ENCODE measurements around the gene SGCD.

SGCD gene

GRCh38 chr5:156396830-156397081, 69.8 kb downstream of the SGCD start:
- no peak for DNase-seq (ENCODE audit: low read depth in 1 of 2, low spot score in 1 of 2)
- Histone ChIP-seq H3K27me3 (ENCODE audit: insufficient read depth, poor library complexity, severe bottlenecking) (peaks cover 11% of the 10 kb centered on the region), H3K4me3 (replicated peaks; ENCODE audit: insufficient read depth, low read length) (no peak overlapping the region), H3K27ac (replicated peaks) (no peak overlapping the region)
- TF ChIP-seq GABPA (IDR thresholded peaks at IDR 0.05; ENCODE audit: low read depth) = no peak
- no peak for TF ChIP-seq CTCF (IDR thresholded peaks at IDR 0.05; ENCODE audit: insufficient read depth, low read length)
- no peak for TF ChIP-seq POLR2AphosphoS5 (IDR thresholded peaks at IDR 0.05; ENCODE audit: low read depth)
- TF ChIP-seq REST (IDR thresholded peaks at IDR 0.05; ENCODE audit: insufficient replicate concordance, low read depth) = no peak
- no peak for TF ChIP-seq SPI1 (IDR thresholded peaks at IDR 0.05; ENCODE audit: borderline replicate concordance, low read depth)

GRCh38 chr5:156399323-156399722, 72.4 kb downstream of the SGCD start:
- no peak for DNase-seq (ENCODE audit: low read depth in 1 of 2, low spot score in 1 of 2)
- H3K27ac ChIP-seq (replicated peaks) = no peak overlapping the region
- H3K27me3 ChIP-seq (ENCODE audit: insufficient read depth, poor library complexity, severe bottlenecking) = peaks cover 8% of the 10 kb centered on the region
- TF ChIP-seq POLR2AphosphoS5 (IDR thresholded peaks at IDR 0.05; ENCODE audit: low read depth) (no peak), SPI1 (IDR thresholded peaks at IDR 0.05; ENCODE audit: borderline replicate concordance, low read depth) (no peak), CTCF (IDR thresholded peaks at IDR 0.05; ENCODE audit: insufficient read depth, low read length) (no peak), GABPA (IDR thresholded peaks at IDR 0.05; ENCODE audit: low read depth) (no peak), REST (IDR thresholded peaks at IDR 0.05; ENCODE audit: insufficient replicate concordance, low read depth) (no peak)
- H3K4me3 ChIP-seq (replicated peaks; ENCODE audit: insufficient read depth, low read length) = no peak overlapping the region

- no peak overlapping the region for H3K4me3 ChIP-seq (replicated peaks; ENCODE audit: insufficient read depth, low read length)
- H3K27ac ChIP-seq (replicated peaks) = no peak overlapping the region
- DNase-seq (ENCODE audit: low read depth in 1 of 2, low spot score in 1 of 2) = no peak
- no peak for TF ChIP-seq SPI1 (IDR thresholded peaks at IDR 0.05; ENCODE audit: borderline replicate concordance, low read depth)
- no peak for TF ChIP-seq POLR2AphosphoS5 (IDR thresholded peaks at IDR 0.05; ENCODE audit: low read depth)
- no peak for TF ChIP-seq CTCF (IDR thresholded peaks at IDR 0.05; ENCODE audit: insufficient read depth, low read length)
- no peak for TF ChIP-seq REST (IDR thresholded peaks at IDR 0.05; ENCODE audit: insufficient replicate concordance, low read depth)
- TF ChIP-seq GABPA (IDR thresholded peaks at IDR 0.05; ENCODE audit: low read depth) = no peak
- H3K27me3 ChIP-seq (ENCODE audit: insufficient read depth, poor library complexity, severe bottlenecking) = peaks cover 8% of the 10 kb centered on the region
Observed at GRCh38 chr5:156400231-156400986, 73.4 kb downstream of the SGCD start.
